GM21786 (cell line): ENCODE data around the gene DIS3L2.
"Not testable (repeated sequence)": the region's sequence is repeated elsewhere in the genome, so short reads cannot be mapped to it uniquely, and the experiment has no call there.

Source experiments
- ATAC-seq: cut with Tn5 transposase; IDR thresholded peaks from one replicate; pipeline ENCODE4 v1.9.1; 2021; ENCODE audit not compliant: unreplicated experiment

The DIS3L2 gene

DNA sequence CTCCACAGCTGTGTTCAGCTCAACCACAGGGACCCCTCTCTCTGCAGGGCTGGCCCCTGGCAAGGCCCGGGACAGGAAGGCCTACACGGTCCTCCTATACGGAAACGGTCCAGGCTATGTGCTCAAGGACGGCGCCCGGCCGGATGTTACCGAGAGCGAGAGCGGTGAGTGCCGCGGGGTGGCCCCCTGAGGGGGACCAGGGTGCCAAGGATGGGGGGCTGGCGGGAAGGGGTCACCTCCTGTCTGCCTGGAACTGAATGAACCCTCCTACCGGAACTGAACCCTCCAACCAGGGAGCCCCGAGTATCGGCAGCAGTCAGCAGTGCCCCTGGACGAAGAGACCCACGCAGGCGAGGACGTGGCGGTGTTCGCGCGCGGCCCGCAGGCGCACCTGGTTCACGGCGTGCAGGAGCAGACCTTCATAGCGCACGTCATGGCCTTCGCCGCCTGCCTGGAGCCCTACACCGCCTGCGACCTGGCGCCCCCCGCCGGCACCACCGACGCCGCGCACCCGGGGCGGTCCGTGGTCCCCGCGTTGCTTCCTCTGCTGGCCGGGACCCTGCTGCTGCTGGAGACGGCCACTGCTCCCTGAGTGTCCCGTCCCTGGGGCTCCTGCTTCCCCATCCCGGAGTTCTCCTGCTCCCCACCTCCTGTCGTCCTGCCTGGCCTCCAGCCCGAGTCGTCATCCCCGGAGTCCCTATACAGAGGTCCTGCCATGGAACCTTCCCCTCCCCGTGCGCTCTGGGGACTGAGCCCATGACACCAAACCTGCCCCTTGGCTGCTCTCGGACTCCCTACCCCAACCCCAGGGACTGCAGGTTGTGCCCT is 419.9 kb downstream of the DIS3L2 start:
- ATAC-seq = not testable (repeated sequence)

DNA sequence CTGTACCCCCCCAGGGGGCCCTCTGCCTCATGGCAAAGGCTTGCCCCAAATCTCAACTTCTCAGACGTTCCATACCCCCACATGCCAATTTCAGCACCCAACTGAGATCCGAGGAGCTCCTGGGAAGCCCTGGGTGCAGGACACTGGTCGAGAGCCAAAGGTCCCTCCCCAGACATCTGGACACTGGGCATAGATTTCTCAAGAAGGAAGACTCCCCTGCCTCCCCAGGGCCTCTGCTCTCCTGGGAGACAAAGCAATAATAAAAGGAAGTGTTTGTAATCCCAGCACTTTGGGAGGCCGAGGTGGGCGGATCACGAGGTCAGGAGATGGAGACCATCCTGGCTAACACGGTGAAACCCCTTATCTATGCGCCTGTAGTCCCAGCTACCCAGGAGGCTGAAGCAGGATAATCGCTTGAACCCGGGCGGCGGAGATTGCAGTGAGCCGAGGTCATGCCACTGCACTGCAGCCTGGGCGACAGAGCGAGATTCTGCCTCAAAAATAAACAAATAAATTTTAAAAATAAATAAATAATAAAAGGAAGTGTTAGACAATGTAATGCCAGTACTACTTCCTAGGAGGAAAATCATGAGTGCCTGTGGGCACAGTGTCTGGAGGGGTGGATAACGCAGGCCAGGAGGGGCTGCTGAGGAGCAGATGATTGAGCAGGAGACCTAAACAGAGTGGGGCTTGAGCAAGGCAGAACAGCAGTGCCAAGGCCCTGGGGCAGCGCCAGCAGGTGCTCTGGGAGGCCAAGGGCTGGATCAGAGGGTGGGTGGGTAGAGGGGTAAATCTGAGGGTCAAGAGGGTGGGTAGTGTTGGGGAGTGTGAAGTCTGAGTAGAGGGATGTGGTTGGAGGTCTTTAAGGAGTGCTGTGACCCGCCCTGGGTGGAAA is 421.1 kb downstream of the DIS3L2 start:
- no peak for ATAC-seq

DNA sequence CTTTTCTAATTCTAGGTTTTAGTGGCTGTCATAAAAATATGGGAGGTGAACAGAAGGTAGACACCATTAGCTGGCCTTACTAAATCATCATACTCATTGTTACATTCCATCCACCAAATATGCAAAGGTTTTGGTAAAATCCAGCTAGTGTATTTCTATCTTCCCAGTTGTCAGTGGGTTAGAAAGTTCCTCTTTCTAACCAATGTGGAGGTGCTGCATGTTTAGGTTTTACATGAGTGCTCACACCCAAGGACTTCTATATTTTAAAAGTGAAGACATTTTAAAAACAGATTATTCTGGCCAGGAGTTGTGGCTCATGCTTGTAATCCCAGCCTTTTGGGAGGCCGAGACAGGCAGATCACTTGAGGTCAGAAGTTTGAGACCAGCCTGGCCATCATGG is 423.0 kb downstream of the DIS3L2 start:
- no peak for ATAC-seq

DNA sequence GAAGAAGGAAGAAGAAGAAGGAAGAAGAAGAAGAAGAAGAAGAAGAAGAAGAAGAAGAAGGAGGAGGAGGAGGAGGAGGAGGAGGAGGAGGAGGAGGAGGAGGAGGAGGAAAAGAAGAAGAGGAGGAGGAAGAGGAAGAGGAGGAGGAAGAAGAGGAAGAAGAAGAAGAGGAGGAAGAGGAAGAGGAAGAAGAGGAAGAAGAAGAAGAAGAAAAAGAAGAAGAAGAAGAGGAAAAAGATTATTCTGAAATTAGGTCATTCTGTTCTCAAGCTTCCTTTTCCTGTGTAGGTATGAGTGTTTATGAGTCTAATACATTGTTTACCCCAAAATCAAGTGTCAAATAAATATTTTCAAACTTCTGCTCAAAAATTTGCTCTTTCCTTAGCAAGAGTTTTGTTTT is 423.5 kb downstream of the DIS3L2 start:
- not testable (repeated sequence) for ATAC-seq

DNA sequence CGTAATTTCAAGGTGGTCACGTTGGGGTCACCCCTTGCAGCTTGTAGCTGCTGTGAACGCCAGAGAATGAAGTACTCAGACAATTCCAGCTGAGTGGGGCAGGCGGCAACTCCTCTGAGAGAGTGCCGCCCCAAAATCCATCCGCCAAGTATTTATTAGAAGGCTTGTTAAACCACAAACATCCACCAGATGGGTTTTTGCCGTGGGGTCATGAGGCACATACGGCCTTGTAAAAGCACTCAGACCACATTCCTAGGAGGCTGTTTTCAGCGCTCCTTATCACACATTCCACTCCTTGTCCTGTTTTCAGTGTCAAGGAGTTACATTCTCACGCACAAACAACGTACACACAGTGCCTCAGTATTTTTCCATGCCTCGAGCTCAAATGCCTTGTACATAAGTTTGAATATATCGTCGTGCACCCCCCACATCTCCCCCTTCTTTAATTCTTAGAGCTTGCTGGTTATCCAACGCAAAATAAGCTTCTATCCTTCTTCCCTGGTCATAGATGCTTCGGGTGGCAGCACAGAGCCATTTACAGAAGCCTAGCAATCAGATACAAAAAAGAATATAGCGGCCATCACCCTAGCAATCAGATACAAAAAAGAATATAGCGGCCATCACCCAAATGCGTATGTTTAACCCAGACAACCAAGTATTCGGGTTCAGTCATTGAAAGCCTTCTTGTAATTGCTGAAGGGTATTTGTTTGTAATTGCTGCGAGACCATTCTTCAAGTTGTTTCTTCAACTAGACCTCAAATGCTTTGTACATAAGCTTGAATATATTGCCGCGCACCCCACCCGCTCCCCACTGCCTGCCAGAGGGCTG is 424.4 kb downstream of the DIS3L2 start:
- ATAC-seq = no peak

DNA sequence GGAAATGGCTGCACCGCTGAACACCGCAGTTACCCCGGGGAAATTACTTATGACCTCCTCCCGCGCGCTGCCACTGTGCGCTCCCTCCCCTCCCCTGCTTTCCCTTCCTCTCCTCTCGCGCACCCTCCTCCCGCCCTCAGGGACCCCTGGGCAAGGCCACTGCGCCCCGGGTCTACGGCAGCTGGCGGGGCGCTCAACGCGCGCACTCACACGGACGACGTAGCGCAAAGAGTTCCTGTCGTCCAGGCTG is 424.9 kb downstream of the DIS3L2 start:
- no peak for ATAC-seq
